NCI-H345 treated with DMSO at 0.1 percent for 48 hours (cell line): ENCODE measurements around the gene ATN1.
A peak's percentile ranks its signal among the peaks of the same experiment; 100 is the strongest.

Experiments
- DNase-seq: peaks from one replicate; lab custom pipeline; 2025; ENCODE audit not compliant: unreplicated experiment; lab: John Stamatoyannopoulos, UW

Gene ATN1

DNA sequence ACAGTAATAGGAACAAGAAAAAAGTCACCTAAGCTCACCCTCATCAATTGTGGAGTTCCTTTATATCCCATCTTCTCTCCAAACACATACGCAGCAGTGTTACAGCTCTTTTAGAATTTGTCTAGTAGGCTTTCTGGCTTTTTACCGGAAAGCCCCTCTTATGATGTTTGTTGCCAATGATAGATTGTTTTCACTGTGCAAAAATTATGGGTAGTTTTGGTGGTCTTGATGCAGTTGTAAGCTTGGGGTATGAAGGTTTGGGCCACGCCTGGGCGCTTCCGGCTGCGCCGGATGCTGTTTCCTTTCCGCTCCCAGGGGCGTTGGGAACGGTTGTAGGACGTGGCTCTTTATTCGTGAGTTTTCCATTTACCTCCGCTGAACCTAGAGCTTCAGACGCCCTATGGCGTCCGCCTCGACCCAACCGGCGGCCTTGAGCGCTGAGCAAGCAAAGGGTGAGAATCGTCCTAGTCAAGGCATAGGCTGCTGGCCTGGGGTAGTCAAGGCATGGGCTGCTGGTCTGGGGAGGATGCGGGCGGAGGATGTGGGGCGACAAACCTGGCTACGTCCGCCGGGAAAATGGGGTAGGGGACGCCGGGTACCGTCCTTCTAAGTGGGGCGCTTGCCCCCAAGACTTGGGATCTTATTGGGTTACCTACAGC, 16.1 kb downstream of the ATN1 start, which contains the start of the genes C12orf57 and RNU7-1:
TSS of gene C12orf57 (plus strand) at position 301 of the 659 bp plus-strand sequence. CDS start at position 401, 100 bp downstream.
TSS of gene RNU7-1 (plus strand) at position 95 of the 659 bp plus-strand sequence.
- peak; percentile 91 for DNase-seq

DNA sequence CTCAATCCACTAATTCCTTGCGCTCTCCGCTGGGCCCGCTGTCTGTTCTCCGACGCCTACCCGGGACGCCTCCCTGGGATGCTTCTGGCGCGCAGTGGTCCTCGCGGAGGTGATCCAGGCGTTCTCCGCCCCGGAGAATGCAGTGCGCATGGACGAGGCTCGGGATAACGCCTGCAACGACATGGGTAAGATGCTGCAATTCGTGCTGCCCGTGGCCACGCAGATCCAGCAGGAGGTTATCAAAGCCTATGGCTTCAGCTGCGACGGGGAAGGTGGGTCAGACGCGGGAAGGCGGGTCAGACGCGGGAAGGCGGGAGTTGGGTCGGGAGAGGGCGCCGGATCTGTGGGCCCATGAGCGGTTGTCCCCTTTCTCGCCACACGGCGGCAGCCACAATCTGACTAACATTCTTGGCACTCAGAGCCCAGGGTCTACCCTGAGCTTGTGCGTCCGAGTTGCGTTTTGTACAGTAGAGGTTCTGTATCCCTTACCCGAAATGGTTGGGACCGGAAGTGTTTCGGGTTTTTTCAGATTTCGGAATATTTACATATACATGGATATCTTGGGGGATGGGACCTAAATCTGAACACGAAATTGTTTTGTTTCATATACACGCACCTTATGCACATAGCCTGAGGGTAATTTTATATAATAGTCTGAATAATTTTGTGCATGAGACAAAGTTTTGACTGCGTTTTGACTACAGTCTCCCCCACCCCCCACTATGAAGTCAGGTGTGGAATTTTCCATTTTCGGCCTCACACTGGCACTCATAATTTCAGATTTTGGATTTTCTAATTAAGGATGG, 16.8 kb downstream of the ATN1 start:
- DNase-seq: peak; percentile 96

DNA sequence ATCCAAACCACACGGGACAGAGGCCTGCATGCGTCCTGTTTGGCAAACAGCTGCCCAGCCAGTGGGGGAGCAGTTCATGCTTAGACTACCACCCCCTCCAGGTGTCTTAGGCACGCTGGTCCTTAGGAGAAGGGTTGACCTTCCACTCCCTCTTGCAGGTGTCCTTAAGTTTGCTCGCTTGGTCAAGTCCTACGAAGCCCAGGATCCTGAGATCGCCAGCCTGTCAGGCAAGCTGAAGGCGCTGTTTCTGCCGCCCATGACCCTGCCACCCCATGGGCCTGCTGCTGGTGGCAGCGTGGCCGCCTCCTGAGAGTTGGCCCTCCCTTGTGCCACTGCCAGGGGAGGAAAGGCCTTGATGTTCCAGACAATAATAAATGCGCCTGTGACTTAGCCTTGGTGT, 17.9 kb downstream of the ATN1 start:
- DNase-seq: no peak

DNA sequence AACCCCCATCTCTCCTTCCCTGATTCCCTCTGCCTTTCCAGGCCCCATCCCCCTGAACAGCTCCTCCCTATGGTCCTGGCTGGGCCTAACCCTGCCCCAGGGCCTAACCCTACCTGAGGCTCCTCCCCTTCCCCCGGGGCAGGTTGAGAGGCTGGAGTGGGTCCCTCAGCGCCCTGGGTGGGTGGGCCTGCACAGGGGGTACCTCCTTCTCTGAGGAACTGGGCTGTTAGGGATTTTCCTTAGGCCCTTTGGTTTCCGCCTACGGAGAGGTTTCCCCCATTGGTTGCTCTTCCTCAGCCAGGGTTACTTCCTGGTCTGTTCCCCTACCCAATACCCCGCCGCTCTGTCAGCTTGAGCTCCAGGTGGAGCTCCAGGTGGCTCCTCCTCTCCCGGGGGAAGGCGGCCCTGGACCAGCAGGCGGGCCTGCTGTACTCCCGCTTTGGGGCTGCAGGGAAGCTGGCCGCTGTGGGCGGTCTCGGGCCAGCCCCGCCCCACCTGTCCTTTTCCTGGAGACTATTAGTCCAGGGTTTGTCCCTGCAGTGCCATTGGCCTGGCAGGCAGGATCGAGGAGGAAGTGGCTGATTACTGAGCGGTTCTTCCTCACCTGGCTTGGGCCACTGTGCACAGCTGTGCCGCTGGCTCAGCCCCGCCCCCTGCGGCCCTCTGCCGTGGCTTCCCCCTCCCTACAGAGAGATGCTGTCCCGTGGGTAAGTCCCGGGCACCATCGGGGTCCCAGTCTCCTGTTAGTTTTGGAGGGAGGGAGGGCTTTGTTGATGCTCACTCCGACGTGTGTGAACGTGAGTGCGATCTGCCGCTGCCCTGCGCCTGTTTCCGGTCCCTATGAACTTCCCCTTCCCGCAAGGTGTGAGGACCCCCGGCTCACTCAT, 18.5 kb downstream of the ATN1 start:
- peak; percentile 92 for DNase-seq

DNA sequence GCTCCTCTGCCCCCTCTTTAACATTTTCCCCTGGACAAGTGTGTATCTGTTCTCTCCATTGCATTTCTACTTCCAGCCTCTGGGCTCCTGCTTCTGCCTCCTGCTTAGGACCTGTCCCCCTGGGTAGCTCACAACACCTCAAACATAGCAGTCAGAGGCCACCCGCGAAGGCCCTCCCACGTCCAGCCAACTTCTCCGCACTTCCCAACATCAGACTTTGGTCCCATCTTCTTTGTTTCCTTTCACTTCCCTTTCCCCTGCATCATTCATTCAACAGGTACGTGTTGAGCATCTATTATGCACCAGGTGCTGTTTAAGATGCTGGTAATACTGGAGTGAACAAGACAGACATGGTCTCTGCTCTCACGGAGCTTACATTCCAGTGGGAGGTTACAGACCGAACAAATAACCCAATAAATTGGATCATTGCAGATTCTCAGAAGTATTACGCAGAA, 19.2 kb downstream of the ATN1 start:
- no peak for DNase-seq

DNA sequence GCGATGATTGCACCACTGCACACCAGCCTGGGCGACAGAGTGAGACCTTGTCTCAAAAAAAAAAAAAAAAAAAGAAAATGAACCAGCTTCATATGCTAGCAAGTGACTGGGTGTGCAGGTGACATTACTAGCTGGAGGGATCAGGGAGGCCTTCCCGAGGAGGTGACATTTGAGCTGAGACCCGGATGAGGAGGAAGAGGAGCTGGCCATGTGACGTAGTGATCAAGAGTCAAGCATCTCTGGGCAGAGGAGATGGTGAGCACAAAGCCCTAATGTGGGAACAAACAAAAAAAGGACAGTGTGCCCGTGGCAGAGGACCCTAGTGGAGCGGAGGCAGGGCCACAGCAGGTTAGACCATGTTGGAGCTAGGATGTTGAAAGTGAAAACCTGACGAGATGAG, 19.9 kb downstream of the ATN1 start:
- no peak for DNase-seq

DNA sequence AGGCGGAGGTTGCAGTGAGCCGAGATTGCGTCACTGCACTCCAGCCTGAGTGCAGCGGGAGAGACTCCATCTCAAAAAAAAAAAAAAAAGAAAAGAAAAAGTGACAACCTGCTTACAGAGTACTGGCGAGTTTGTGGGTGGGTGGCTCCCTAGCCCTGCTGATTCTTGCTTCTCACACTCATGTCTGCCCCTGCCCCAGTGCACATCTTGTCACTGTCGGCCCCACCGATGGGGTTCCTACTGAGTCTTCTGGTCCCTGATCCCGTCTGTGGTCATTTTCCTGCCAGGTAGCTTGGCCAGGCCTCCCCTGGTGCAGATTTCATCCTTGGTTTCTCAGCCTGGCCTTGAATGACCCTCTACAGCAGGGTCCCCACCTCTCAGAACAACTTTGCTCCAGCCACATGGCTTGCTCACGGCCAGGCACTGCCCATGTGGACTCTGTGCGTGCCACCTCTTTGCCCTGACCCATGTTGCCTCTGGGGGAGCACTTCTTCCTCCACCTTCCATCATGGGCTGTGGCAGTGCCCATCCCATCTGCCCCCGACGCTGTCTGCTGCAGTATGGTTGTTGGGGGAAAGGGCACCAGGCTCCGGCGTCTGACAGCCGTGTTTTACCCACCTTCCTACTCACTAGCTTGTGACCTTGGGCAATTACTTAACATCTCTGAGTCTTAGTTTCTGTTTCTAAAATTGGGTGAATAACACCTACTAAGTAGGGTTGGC, 21.3 kb downstream of the ATN1 start:
- no peak for DNase-seq

DNA sequence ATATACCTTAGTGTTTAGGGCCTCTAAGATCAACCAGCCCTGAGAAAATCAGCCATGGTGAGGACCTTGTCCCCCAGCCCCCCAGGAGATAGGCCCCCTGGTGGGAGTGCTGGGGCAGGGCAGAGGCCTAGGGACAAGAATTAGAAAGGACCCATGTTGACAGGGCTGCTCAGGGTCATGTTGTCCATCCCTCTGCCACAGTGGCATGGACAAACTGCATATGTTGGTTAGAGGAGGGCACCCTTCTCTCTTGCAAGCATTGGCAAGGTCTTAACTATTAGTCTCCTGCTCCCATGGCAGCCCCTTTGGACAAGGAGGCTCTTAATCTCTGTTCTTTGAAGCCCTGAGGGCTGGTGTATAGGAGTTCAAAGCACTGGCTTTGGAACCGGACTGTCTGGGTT, 22.6 kb downstream of the ATN1 start:
- no peak for DNase-seq

DNA sequence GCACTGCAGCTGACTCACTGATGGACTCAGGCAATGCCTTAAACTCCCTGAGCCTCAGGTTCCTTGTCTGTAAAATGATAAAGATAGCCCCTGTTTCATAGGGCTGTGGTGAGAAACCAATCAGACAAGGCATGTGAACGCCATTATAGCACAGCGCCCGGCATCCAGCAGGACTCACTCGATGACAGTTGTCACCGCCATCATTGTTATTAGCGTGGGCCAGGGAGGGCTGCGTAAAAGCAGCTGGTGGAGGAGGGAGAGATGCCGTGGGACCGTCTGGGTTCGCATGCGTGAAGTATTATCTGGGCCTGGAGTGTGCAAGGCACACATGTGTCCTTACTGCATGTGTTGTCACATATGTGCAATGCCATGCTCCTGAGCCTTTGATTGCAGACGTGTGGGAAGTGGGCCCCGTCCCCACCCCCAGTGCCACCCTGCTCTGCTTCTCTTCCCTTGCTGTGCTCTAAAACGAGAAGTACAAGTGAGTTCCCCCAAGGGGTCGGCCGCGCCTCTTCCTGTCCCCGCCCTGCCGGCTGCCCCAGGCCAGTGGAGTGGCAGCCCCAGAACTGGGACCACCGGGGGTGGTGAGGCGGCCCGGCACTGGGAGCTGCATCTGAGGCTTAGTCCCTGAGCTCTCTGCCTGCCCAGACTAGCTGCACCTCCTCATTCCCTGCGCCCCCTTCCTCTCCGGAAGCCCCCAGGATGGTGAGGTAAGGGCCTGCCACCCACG, 23.2 kb downstream of the ATN1 start, which contains the start of gene PTPN6:
TSS of gene PTPN6 (plus strand) at position 546 of the 730 bp plus-strand sequence. CDS start at position 703, 157 bp downstream.
- no peak for DNase-seq

DNA sequence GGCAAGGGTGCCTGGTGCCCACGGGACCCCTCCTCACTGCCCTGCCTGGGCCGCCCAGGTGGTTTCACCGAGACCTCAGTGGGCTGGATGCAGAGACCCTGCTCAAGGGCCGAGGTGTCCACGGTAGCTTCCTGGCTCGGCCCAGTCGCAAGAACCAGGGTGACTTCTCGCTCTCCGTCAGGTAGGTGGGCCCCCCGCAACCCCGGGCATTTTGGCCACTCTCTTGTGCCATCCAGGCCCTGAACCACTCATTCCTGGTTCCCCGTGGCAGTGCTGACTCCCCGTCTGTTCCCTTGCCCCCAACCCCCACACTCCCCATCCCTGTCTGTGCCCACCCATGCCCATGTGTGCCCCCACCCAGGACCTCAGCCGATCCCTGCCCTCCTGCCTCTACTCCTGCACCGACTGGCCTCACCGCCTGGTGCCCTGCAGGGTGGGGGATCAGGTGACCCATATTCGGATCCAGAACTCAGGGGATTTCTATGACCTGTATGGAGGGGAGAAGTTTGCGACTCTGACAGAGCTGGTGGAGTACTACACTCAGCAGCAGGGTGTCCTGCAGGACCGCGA, 23.9 kb downstream of the ATN1 start:
- DNase-seq: no peak

DNA sequence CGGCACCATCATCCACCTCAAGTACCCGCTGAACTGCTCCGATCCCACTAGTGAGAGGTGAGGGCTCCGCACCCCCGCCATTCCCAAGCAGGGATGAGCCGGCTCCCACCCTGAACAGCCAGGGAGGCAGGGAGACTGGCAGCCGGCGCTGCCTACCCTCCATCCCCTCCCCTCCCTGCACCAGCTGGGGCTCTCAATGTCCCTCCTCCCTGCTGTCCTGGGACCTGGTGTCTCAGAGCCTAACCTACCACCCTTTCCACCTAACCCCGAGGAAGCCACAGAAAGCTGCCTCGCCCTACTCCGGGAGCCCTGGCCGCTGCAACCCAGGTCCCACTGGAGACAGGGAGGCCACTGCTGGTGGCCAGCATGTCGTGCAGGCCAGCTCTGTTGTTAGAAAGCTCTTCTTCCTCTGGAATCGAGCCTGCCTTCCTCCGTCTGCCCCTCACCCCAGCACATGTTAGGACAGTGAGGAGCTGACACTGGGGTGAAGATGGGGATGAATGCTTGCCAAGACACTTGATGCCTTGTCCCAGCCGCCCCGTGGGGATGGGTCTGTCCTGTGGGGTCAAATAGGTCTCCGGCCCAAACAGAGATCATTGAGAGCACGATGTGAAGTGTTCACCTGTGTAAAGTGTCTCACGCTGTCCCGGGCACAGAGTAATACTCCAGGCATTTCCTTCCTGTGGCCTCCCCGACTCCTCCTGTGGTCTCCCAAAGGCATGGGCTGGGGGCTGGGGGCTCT, 24.5 kb downstream of the ATN1 start:
- DNase-seq: no peak

DNA sequence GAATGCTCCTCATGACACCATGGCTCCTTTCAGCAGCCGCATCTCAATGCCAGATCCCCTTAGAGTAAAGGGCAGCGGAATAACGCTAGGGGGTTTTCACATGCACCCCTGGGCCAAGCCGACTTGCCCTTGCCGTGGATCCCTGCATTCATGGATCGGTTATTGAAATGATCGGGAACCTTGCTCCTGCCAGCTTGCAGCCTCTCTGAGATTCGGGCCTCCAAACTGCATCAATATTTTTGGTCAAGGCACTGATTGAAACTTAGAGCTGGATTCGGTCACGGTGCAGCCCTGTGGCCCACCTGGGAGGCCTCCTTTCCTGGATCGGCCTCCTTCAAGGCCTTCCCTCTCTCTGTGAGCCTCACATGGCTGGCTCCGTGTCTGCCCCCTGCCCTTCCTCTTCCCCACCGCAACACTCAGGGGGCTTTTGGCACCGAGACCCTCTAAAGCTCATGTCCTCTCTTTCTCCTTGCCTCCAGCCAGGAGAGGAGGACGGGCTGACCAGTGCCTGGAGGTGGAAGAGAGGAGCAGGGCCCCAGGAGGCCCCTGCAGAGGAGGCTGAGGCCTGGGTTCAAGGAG, 25.2 kb downstream of the ATN1 start:
- DNase-seq: no peak

DNA sequence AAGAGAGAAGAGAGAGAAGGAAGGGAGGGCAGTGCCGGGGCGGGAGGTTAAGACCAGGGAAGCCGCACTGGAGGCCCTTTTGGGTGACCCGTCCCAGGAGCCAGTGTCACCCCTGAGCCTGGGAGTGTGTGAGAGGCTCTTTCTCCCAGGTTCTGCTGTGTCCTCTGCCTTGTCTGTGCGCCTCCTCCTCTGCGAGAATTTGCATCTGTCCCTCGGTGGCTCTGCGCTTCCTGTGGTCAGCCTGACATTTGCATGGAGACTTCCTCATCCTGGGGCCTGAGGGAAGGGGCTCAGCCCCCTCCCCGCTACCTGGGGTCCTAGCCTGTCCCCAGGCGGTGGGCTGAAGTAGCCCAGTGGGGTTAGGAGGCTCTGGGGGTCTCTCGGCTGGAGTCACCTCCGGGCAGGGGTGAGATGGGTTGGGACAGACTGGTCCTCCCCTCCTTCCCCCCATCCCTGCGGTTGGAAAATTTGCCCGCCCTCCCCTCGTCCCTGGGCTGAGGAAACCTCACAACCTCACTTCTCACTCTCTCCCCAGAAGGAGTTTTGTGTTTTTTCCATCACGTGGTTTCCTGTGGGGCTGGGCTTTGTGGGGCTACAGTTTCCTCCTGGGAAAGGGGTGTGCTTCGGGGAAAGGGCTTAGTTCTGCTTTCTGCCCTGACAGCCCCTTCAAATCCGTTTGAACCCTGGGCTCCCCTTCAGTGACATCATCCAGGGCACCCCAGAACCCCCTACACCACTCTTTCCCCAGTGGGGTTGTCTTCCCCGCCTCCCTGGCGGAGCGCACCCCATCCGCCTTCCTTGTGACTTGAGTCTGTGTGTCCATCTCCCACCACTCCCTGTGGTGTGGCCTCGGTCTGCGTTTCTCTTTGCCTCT, 25.9 kb downstream of the ATN1 start:
- DNase-seq: no peak

DNA sequence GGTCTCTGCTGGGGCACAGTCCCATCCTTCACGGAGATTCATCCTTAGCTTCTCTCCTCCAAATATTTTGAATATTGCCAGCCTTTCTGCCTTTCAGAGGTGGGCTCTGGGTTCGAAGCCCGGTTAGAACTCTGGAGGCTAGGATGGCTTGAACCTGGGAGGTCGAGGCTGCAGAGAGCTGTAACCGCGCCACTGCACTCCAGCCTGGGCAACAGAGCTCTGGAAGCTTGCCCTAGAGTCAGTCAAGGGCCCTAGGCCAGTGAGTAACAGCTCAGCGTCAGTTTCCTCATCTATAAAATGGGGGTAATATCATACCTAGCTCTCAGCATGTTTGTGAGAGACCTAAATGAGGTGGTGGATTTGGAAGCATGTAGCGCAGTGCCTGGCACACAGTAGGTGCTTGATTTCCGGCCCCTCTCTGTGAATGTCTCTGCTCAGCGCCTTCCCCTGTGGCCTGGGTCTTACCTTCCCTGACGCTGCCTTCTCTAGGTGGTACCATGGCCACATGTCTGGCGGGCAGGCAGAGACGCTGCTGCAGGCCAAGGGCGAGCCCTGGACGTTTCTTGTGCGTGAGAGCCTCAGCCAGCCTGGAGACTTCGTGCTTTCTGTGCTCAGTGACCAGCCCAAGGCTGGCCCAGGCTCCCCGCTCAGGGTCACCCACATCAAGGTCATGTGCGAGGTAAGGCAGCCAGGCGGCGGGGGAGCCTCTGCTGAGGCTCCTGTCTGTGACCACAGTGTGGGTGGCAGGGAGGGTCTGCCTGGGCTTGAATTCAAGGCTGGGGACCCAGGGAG, 26.8 kb downstream of the ATN1 start:
- no peak for DNase-seq

DNA sequence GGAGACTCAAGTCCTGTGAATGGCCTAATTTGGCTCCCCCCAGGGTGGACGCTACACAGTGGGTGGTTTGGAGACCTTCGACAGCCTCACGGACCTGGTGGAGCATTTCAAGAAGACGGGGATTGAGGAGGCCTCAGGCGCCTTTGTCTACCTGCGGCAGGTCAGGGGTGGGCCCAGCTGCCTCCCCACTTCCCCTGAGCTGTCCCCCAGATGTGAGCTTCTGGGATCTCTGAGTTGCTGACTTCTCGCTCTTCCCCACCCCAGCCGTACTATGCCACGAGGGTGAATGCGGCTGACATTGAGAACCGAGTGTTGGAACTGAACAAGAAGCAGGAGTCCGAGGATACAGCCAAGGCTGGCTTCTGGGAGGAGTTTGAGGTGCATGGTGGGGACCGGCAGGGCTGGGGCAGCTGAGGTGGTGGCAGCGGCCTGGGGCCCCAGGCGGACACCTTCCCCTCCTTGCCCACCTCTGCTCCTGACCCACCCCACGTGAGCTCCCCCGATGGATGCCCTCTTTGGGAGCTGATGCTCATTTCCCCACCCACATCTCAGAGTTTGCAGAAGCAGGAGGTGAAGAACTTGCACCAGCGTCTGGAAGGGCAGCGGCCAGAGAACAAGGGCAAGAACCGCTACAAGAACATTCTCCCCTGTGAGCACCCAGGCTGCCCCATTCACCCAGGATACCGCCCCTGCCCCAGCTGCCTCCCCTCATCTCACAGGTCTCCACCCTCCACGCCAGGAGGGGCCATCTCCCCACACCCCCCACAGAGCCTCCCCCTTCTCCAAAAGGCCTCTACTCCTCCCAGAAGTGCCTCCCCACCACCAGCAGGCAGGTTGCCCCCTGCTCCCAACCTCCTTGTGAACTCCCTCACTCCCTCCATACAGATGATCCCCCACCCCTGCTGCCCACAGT, 27.6 kb downstream of the ATN1 start:
- DNase-seq: no peak
